Left renal pelvis (tissue), 4 donors: ENCODE results near the gene IFNA8. TPM values are rescaled to one million over a fixed set of nuclear protein-coding genes. Genes with fewer than 3 reads are reported as not detected.
"Not testable (repeated sequence)": the region's sequence is repeated elsewhere in the genome, so short reads cannot be mapped to it uniquely, and the experiment has no call there.

Source experiments
- DNase-seq, 4 donors: peaks; one replicate each; pipeline ENCODE4 v3.0.0-alpha.2; 2013; ENCODE audit warnings: low read depth in 4 of 4, low spot score in 3 of 4
- polyA plus RNA-seq, 4 donors: library from polyadenylated mRNA; unstranded; fragments of 120-200 nt; gene quantifications; one replicate each; pipeline ENCODE4 v1.2.1, GENCODE V29; 2013; ENCODE audit not compliant: insufficient read length in 4 of 4

The IFNA8 gene
- not detected for polyA plus RNA-seq

DNA sequence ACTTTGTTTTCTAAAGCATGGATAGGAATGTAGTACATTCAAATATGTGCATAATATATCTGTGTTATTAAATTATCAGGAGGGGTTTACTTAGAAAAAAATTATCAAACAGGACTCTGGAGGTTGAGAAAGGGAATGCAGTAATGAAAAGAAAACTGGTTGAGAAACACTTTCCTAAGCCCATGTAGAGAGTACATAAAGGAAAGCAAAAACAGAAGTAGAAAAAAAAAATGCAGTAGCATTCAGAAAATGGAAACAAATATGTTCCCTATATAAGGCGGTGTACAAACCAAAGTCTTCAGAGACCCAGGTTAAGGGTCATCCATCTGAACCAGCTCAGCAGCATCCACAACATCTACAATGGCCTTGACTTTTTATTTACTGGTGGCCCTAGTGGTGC is at the start of gene IFNA8:
Gene IFNA8, plus strand, starts transcription at position 301 of the 400 bp plus-strand sequence. Its CDS starts 60 bp downstream, at position 361.
- no peak for DNase-seq

- no peak for DNase-seq
Measured at GRCh38 chr9:21362287-21362686, 46.6 kb upstream of the IFNA8 start.

DNA sequence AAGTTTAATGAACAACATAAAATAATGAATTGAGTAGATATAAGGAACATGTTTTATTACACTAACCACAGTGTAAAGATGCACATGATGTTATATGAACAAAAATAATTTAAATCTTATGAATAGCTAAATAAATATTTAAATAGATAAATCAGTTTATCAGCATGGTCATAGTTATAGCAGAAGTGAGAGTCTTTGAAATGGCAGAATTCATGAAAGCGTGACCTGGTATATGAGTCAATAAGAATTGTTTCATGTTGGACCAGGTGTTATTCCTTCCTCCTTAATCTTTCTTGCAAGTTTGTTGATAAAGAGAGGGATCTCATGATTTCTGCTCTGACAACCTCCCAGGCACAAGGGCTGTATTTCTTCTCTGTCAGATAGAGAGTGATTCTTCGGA is 41.7 kb upstream of the IFNA8 start:
- DNase-seq, result not testable (repeated sequence)

DNA sequence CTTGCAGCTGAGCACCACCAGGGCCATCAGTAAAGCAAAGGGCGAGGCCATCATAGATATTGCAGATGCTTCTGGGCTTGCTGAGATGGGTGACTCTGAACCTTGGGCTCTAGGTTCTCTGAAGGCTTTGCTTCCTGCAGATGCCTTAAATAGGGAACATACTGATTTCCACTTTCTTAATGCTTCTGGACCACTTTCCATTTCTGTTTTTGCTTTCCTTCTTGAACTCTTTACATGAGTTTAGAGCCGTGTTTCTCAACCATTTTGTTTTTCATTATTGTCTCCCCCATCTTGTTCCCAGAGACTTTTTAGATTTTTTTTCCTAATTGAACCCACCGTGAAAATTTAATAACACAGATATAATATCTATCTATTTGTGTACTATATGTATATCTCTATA is 41.0 kb upstream of the IFNA8 start, which contains the start of gene IFNA13:
Gene IFNA13, minus strand, starts transcription at position 101 of the 400 bp plus-strand sequence. Its CDS starts 47 bp downstream, at position 54.
- DNase-seq, result no peak

GRCh38 chr9:21371467-21371866 is 37.5 kb upstream of the IFNA8 start:
- not testable (repeated sequence) for DNase-seq

GRCh38 chr9:21381448-21382339 is 27.2 kb upstream of the IFNA8 start:
- no peak for DNase-seq

GRCh38 chr9:21383627-21384026 is 25.3 kb upstream of the IFNA8 start:
- no peak for DNase-seq

DNA sequence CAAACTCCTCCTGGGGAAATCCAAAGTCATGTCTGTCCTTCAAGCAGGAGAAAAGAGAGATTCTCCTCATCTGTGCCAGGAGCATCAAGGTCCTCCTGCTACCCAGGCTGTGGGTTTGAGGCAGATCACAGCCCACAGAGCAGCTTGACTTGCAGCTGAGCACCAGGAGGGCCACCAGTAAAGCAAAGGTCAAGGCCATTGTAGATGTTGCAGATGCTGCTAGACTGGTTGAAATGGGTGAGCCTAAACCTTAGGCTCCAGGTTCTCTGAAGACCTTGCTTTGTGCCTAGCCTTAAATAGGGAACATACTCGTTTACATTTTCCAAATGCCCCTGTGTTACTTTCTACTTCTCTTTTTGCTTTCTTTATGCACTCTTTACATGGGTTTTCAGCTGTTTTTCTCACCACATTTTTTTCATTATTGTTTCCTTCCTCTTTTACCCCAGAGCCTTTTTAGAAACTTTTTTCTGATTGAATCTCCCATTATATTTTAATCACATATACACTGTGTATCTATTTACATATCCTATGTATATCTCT is 23.7 kb upstream of the IFNA8 start, which contains the start of gene IFNA2:
Gene IFNA2, minus strand, starts transcription at position 268 of the 540 bp plus-strand sequence. Its CDS starts 69 bp downstream, at position 199.
- DNase-seq, result no peak

GRCh38 chr9:21392270-21392669 is 16.6 kb upstream of the IFNA8 start:
- DNase-seq, result no peak

DNA sequence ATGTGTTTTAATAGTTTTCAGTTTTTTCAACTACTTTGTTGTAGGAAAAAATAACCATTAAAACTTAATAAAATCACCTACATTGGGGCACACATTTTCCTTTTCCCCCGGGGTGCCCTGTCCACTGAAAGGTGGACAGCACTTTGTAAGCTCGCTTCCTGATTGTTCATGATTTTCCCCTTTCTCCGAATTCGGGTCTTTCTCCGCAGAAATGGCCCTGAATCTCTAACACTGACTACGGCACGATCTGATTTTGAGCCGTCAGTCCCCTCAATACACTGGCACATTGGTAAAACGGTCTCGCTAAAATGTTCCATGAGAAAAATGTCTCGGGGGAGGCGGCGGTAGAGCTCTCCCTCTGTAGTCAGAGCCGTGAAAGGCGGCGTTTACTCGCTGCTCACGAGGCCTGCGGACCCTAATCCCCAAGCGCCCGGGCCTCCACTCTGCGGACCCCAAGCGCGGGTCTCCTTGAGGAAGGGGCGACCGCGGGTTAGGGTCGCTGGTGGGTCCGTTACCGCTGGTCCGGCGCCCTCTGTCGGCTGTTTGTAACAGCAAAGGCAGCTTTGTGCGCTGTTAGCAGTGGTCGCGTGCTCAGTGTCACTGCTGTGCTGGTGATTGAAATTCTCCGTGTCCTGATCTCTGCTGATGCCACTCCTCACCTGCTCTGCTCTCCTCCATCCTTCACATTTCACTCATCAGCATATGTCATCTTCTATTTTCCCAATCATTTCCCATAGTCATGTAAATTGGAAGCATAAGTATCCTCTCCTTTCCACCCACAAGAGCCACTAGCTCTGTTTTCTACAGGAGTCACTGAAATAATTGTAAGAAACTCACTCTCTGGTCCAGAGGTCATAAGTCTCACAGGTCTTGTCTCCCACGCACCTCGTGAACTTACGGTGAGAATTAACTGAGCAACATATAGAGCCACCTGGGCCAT is 12.9 kb upstream of the IFNA8 start:
- no peak for DNase-seq

DNA sequence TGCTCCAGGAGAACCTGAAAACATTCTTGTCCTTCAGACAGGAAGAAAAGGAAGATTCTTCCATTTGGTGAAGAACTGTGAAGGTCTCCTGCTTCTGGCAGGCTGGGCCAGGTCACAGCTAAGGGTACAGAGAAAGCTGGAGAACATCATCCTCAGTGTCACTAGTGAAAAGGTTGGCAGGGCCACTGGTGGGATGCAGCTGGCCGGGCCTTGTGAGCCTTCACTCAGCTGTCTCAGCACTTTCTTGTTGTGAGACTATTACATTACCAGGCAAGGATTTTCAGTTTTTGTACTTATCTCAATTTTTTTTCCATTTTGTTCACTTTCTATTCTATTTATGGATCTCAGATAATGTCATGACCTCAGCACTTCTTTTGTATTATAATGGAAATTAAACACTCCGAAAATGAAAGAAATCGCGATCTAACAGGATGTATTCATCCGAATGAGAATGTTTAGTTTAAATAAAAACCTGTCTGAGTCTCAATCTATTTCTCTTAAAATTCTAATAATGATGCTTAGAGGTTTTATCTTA is 9.9 kb upstream of the IFNA8 start:
- no peak for DNase-seq

- DNase-seq, result no peak
Measured at GRCh38 chr9:21399956-21400355, 9.0 kb upstream of the IFNA8 start.

GRCh38 chr9:21402386-21403251 is 6.3 kb upstream of the IFNA8 start:
- no peak for DNase-seq

DNA sequence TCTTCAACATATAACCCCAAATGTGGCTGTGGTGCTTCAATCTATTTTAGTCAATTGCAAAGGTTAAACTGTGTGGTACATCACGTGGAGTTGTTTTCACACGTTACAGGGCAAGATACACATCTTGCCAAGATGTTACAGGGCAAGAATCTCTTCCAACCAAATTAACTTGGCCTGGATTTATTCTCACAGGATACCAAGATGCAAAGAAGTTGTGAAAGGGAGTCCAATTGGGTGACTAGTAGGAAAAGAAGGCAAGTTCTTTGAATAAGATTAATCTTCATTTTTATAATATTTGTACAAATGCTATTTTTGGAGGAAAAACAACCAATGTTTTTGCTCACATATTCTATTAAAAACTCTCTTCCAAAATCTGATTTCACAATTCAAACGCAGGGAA is 4.8 kb upstream of the IFNA8 start:
- no peak for DNase-seq

GRCh38 chr9:21412107-21412506 is 3.2 kb downstream of the IFNA8 start:
- no peak for DNase-seq

DNA sequence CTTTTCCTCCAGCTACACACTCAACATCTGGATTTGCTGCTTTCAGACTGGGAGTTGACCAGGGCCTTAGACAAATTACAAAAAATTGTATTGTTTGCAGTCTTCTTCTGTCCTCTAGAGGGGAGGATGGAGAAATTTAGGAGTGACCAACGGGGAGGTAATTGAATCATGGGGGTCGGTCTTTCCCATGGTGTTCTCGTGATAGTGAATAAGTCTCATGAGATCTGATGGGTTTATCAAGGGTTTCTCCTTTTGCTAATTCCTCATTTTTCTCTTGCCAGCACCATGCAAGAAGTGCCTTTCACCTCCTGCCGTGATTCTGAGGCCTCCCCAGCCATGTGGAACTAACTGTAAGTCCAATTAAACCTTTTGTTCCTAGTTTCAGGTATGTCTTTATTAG is 4.2 kb downstream of the IFNA8 start:
- DNase-seq, result no peak

DNA sequence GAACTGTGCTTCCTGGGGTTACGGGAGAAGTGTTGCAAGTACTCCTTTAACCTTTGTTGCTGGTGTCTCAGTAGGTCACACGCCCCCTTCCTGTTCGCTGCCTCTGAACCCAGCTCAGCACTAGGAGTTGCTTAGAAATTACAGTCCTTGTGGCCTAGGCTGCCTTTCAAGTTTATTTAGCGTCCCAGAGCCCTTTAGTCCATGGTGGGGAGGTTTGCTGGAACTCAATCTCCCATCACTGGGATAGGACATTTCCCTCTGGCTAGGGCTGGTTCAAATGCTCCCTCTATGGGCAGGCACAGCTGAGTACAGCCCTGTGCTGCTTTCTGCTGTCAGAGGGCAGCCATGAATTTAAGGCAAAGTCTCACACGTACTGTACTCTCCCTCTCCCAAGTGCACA is 4.7 kb downstream of the IFNA8 start:
- DNase-seq, result no peak

GRCh38 chr9:21414220-21414940 is 5.5 kb downstream of the IFNA8 start:
- DNase-seq, result no peak
